C4-2B (cell line): ENCODE data around the gene DNAJC12.
"Not testable (repeated sequence)": the region's sequence is repeated elsewhere in the genome, so short reads cannot be mapped to it uniquely, and the experiment has no call there.

Experiments
- ZFX ChIP-seq: fragments of 450-650 bp; IDR thresholded peaks from 2 replicates; pipeline ENCODE4 v1.6.1; 2017
- TF ChIP-seq, protein P1 (sequence below): fragments of 450-650 bp; conservative IDR thresholded peaks from 2 replicates; pipeline ENCODE4 v1.5.1; 2017; ENCODE audit warnings: mild to moderate bottlenecking

DNA sequence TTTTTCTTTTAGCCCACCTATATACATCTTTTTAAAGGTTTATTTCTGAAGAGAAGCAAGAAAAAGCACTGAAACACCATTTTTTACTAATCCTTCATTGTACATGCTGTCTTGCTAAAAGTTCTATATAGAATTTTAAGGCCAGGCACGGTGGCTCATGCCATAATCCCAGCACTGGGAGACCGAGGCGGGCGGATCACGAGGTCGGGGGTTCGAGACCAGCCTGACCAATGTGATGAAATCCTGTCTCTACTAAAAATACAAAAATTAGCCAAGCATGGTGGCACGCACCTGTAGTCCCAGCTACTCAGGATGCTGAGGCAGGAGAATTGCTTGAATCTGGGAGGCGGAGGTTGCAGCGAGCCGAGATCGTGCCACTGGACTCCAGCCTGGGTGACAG, 1.5 kb upstream of the DNAJC12 start:
- TF ChIP-seq, protein P1, sequence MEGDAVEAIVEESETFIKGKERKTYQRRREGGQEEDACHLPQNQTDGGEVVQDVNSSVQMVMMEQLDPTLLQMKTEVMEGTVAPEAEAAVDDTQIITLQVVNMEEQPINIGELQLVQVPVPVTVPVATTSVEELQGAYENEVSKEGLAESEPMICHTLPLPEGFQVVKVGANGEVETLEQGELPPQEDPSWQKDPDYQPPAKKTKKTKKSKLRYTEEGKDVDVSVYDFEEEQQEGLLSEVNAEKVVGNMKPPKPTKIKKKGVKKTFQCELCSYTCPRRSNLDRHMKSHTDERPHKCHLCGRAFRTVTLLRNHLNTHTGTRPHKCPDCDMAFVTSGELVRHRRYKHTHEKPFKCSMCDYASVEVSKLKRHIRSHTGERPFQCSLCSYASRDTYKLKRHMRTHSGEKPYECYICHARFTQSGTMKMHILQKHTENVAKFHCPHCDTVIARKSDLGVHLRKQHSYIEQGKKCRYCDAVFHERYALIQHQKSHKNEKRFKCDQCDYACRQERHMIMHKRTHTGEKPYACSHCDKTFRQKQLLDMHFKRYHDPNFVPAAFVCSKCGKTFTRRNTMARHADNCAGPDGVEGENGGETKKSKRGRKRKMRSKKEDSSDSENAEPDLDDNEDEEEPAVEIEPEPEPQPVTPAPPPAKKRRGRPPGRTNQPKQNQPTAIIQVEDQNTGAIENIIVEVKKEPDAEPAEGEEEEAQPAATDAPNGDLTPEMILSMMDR: not testable (repeated sequence)
- not testable (repeated sequence) for TF ChIP-seq ZFX
